ENCODE data around the gene EVI5L. TPM values are rescaled to one million over a fixed set of nuclear protein-coding genes. Genes with fewer than 3 reads are reported as not detected.
A peak's percentile ranks its signal among the peaks of the same experiment; 100 is the strongest.

Gene EVI5L
- polyA plus RNA-seq, 4 donors: 2.9 to 8.4 (median 5.6) TPM

DNA sequence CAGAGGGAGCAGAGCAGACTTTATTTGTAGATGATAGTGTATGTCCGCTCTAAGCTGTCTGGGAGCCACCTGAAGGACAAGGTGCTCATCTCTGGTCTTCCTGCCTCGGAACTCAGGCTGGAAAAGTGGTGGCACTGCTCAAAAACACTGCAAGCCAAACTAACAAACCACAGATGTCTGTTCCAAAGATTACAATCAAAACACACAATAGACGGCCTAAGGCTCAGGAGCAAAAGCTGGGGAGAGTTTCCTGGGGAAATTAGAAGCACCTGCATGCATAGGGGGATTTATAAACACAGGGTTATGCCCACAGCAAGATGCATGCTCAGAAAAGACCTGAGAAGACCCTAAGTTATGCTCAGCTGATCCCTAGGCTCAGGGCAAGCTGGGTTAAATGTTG lies 9.4 kb upstream of the EVI5L start:
- no peaks in the 10 kb centered on the region for H3K36me3 ChIP-seq (ENCODE audit: control insufficient read depth in 3 of 3, insufficient read depth in 2 of 3, low read depth in 1 of 3, low read length in 3 of 3)
- DNase-seq (no peak), FAIRE-seq (no peak)
- peaks cover 0 to 2% (median 0%) of the 10 kb centered on the region in 3 donors for H3K27me3 ChIP-seq (ENCODE audit: control insufficient read depth in 3 of 3, insufficient read depth in 3 of 3, low read length in 3 of 3)
- no peak overlapping the region for H3K4me3 ChIP-seq (ENCODE audit: low read depth in 1 of 3, low read length in 3 of 3)
- WGBS, 3 donors: 38 to 52% (median 46%) methylated on average over 3 of the region's 3 CpGs
- no peak overlapping the region for H3K27ac ChIP-seq (ENCODE audit: low read depth in 1 of 3, low read length in 2 of 3)
- no peaks in the 10 kb centered on the region for H3K4me1 ChIP-seq (ENCODE audit: control insufficient read depth in 3 of 3, insufficient read depth in 2 of 3, low read depth in 1 of 3, low read length in 2 of 3)
- peaks cover 0 to 9% of the 10 kb centered on the region in 2 donors for H3K9me3 ChIP-seq (ENCODE audit: control insufficient read depth in 2 of 2, insufficient read depth in 1 of 2, low read depth in 1 of 2, low read length in 1 of 2)

DNA sequence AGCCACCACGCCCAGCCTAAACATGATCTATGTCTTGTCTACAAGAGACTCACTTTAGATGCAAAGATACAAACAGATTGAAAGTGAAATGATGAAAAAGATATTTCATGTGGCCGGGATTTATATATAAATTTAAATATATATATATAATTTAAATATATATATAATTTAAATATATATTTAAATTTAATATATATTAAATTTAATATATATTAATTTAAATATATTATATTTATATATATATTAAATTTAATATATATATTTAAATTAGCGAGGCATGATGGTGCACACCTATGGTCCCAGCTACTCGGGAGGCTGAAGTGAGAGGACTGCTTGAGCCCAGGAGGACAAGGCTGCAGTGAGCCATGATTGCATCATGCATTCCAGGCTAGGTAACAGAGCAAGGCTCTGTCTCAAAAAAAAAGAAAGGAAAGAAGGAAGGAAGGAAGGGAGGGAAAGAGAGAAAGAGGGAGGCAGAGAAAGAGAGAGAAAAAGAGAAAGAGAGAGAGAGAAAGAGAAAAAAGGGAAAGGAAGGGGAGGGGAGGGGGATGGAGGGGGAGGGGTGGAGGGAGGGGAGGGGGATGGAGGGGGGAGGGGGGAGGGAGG lies 7.0 kb upstream of the EVI5L start:
- peaks cover 0 to 2% (median 2%) of the 10 kb centered on the region in 3 donors for H3K27me3 ChIP-seq (ENCODE audit: control insufficient read depth in 3 of 3, insufficient read depth in 3 of 3, low read length in 3 of 3)

DNA sequence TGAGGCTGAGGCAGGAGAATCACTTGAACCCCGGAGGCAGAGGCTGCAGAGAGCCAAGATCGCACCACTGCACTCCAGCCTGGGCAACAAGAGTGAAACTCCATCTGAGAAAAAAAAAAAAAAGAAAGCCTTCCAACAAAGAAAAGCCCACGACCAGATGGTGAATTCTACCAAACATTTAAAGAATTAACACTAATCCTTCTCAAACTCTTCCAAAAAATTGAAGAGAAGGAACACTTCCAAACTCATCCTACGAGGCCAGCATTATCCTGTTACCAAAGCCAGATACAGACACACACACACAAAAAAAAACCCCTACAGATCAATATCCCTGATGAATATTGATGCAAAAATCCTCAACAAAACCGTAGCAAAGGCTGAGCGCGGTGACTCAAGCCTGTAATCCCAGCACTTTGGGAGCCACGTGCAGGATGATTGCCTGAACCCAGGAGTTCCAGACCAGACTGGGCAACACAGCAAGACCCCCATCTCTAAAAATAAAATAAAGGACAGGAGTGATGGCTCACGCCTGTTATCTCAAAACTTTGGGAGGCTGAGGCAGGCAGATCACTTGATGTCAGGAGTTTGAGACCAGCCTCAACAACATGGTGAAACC lies 6.2 kb upstream of the EVI5L start:
- FAIRE-seq: no peak
- no peak for DNase-seq
- no peak overlapping the region for H3K27ac ChIP-seq (ENCODE audit: low read depth in 1 of 3, low read length in 2 of 3)
- H3K36me3 ChIP-seq (ENCODE audit: control insufficient read depth in 3 of 3, insufficient read depth in 2 of 3, low read depth in 1 of 3, low read length in 3 of 3): no peaks in the 10 kb centered on the region
- peaks cover 0 to 2% (median 2%) of the 10 kb centered on the region in 3 donors for H3K27me3 ChIP-seq (ENCODE audit: control insufficient read depth in 3 of 3, insufficient read depth in 3 of 3, low read length in 3 of 3)
- 43 to 52% (median 50%) methylated on average over 9 of the region's 9 CpGs for WGBS, 3 donors
- no peaks in the 10 kb centered on the region for H3K9me3 ChIP-seq (ENCODE audit: control insufficient read depth in 2 of 2, insufficient read depth in 1 of 2, low read depth in 1 of 2, low read length in 1 of 2)
- H3K4me1 ChIP-seq (ENCODE audit: control insufficient read depth in 3 of 3, insufficient read depth in 2 of 3, low read depth in 1 of 3, low read length in 2 of 3): no peaks in the 10 kb centered on the region
- H3K4me3 ChIP-seq (ENCODE audit: low read depth in 1 of 3, low read length in 3 of 3): no peak overlapping the region

More for the DNA sequence above, 7.0 kb upstream of the EVI5L start:
- no peaks in the 10 kb centered on the region for H3K36me3 ChIP-seq (ENCODE audit: control insufficient read depth in 3 of 3, insufficient read depth in 2 of 3, low read depth in 1 of 3, low read length in 3 of 3)
- 84 to 89% (median 87%) methylated on average over 4 of the region's 4 CpGs for WGBS, 3 donors
- H3K4me3 ChIP-seq (ENCODE audit: low read depth in 1 of 3, low read length in 3 of 3): no peak overlapping the region
- no peak overlapping the region for H3K27ac ChIP-seq (ENCODE audit: low read depth in 1 of 3, low read length in 2 of 3)
- no peak for FAIRE-seq
- no peak for DNase-seq
- H3K4me1 ChIP-seq (ENCODE audit: control insufficient read depth in 3 of 3, insufficient read depth in 2 of 3, low read depth in 1 of 3, low read length in 2 of 3): no peaks in the 10 kb centered on the region
- H3K9me3 ChIP-seq (ENCODE audit: control insufficient read depth in 2 of 2, insufficient read depth in 1 of 2, low read depth in 1 of 2, low read length in 1 of 2): no peaks in the 10 kb centered on the region

DNA sequence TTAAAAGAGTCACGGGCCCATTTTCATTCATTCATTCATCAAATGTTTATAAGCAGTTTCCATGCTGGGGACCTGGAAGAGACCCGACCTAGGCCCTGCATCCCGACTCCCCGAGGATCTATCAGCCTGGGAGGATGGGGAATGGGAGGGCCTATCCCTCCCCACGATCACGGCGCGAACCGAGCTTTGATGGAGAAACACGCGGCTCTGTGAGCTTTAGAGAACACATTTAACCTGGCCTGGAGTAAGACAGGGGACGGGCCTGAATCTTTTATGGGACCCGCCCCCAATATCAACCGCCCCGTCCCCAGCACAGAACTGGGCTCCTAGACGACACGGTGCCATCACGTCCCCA lies 875 bp upstream of the EVI5L start:
- H3K36me3 ChIP-seq (ENCODE audit: control insufficient read depth in 3 of 3, insufficient read depth in 2 of 3, low read depth in 1 of 3, low read length in 3 of 3): peaks cover 0 to 3% (median 0%) of the 10 kb centered on the region in 3 donors
- WGBS, 3 donors: 6 to 10% (median 7%) methylated on average over 18 of the region's 18 CpGs
- peaks cover 0 to 11% (median 7%) of the 10 kb centered on the region in 3 donors for H3K4me1 ChIP-seq (ENCODE audit: control insufficient read depth in 3 of 3, insufficient read depth in 2 of 3, low read depth in 1 of 3, low read length in 2 of 3)
- H3K27ac ChIP-seq (ENCODE audit: low read depth in 1 of 3, low read length in 2 of 3): no peak overlapping the region
- FAIRE-seq (no peak), DNase-seq (no peak)
- H3K4me3 ChIP-seq (ENCODE audit: low read depth in 1 of 3, low read length in 3 of 3): peak overlapping the region in 2 of 3 donors; percentile 24 to 34
- H3K27me3 ChIP-seq (ENCODE audit: control insufficient read depth in 3 of 3, insufficient read depth in 3 of 3, low read length in 3 of 3): peaks cover 0 to 5% (median 0%) of the 10 kb centered on the region in 3 donors
- no peaks in the 10 kb centered on the region for H3K9me3 ChIP-seq (ENCODE audit: control insufficient read depth in 2 of 2, insufficient read depth in 1 of 2, low read depth in 1 of 2, low read length in 1 of 2)

DNA sequence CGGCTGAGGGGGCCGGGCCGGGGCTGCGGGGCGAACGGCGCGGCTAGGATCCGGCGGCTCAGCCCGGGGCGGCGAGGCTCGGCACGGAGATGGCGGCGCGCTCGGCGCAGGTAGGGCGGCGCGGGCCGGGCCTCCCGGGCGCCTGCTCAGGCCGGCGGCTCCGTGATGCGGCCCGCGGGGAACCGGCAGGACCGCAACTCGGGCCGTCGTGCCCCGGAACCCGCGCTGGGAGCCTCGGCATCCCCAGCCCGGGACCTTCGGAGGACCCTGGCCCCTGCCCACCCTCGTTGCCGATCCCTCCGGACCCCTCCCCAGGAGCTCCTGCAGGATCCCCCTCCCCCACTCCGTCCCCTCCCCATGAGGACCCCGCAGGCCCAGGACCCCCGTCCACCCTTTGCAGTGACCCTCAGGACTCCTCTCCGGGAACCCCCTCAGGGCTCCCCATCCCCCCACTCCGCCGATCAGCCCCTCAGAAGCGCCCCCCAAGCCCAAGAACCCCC lies 304 bp downstream of the EVI5L start:
- FAIRE-seq (no peak), DNase-seq (no peak)
- peak overlapping the region; percentile 49 to 86 (median 67) for H3K4me3 ChIP-seq (ENCODE audit: low read depth in 1 of 3, low read length in 3 of 3)

DNA sequence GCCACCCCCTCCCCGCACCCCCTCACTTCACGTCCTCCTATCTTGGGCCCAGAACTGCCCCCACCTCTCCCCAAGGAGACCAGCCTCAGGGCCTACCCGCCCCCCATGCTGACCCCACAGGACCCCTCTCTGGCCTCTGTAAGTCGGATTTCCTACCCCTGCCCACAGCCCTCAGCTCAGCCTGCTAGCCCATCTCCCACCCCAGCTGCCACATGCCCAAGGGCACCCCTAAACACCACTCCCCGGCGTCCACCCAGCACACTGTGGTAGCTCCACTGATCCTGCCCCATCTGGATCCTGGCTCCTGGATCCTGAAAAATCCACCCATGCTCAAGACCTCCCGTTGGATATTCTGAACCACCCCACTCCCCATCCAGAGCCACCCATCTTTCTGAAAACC lies 805 bp downstream of the EVI5L start:
- Histone ChIP-seq H3K27me3 (ENCODE audit: control insufficient read depth in 3 of 3, insufficient read depth in 3 of 3, low read length in 3 of 3) (peaks cover 0 to 5% (median 0%) of the 10 kb centered on the region in 3 donors), H3K4me1 (ENCODE audit: control insufficient read depth in 3 of 3, insufficient read depth in 2 of 3, low read depth in 1 of 3, low read length in 2 of 3) (peaks cover 0 to 11% (median 7%) of the 10 kb centered on the region in 3 donors), H3K27ac (ENCODE audit: low read depth in 1 of 3, low read length in 2 of 3) (no peak overlapping the region), H3K9me3 (ENCODE audit: control insufficient read depth in 2 of 2, insufficient read depth in 1 of 2, low read depth in 1 of 2, low read length in 1 of 2) (peaks cover 0 to 2% of the 10 kb centered on the region in 2 donors), H3K4me3 (ENCODE audit: low read depth in 1 of 3, low read length in 3 of 3) (peak overlapping the region in 2 of 3 donors; percentile 49 to 67), H3K36me3 (ENCODE audit: control insufficient read depth in 3 of 3, insufficient read depth in 2 of 3, low read depth in 1 of 3, low read length in 3 of 3) (peaks cover 0 to 3% (median 0%) of the 10 kb centered on the region in 3 donors)
- no peak for FAIRE-seq
- 18 to 39% (median 36%) methylated on average over 5 to 7 of the region's 7 CpGs for WGBS, 3 donors
- DNase-seq: no peak

More for the DNA sequence above, 304 bp downstream of the EVI5L start:
- peaks cover 0 to 11% (median 7%) of the 10 kb centered on the region in 3 donors for H3K4me1 ChIP-seq (ENCODE audit: control insufficient read depth in 3 of 3, insufficient read depth in 2 of 3, low read depth in 1 of 3, low read length in 2 of 3)
- no peak overlapping the region for H3K27ac ChIP-seq (ENCODE audit: low read depth in 1 of 3, low read length in 2 of 3)
- peaks cover 0 to 3% (median 0%) of the 10 kb centered on the region in 3 donors for H3K36me3 ChIP-seq (ENCODE audit: control insufficient read depth in 3 of 3, insufficient read depth in 2 of 3, low read depth in 1 of 3, low read length in 3 of 3)
- 2 to 23% (median 8%) methylated on average over 3 to 53 of the region's 53 CpGs for WGBS, 3 donors
- H3K9me3 ChIP-seq (ENCODE audit: control insufficient read depth in 2 of 2, insufficient read depth in 1 of 2, low read depth in 1 of 2, low read length in 1 of 2): no peaks in the 10 kb centered on the region
- peaks cover 0 to 5% (median 0%) of the 10 kb centered on the region in 3 donors for H3K27me3 ChIP-seq (ENCODE audit: control insufficient read depth in 3 of 3, insufficient read depth in 3 of 3, low read length in 3 of 3)

DNA sequence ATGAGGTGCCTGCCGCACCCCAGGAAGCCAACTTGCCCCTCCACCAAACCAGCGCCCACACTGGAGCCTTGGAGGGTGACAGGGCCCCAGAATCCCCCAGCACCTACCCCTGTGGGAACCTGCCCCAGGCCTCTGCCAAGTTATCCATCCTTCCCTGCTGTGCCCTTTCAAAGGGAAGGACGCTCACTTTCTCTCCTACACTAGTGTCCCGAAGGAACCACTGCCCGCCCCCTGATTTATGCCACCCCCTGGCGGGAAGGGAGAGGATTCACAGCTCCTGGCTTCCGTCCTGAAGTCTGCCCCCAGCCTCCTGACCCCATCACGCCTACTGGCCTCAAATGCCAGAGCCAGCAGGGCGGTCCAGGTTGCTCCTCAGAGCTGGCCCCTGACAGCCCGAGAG lies 1.4 kb downstream of the EVI5L start:
- no peak for FAIRE-seq
- peaks cover 0 to 3% (median 0%) of the 10 kb centered on the region in 3 donors for H3K36me3 ChIP-seq (ENCODE audit: control insufficient read depth in 3 of 3, insufficient read depth in 2 of 3, low read depth in 1 of 3, low read length in 3 of 3)
- peaks cover 0 to 11% (median 7%) of the 10 kb centered on the region in 3 donors for H3K4me1 ChIP-seq (ENCODE audit: control insufficient read depth in 3 of 3, insufficient read depth in 2 of 3, low read depth in 1 of 3, low read length in 2 of 3)
- H3K9me3 ChIP-seq (ENCODE audit: control insufficient read depth in 2 of 2, insufficient read depth in 1 of 2, low read depth in 1 of 2, low read length in 1 of 2): peaks cover 0 to 2% of the 10 kb centered on the region in 2 donors
- H3K27ac ChIP-seq (ENCODE audit: low read depth in 1 of 3, low read length in 2 of 3): no peak overlapping the region
- DNase-seq: peak in 1 of 2 donors; percentile 26
- H3K4me3 ChIP-seq (ENCODE audit: low read depth in 1 of 3, low read length in 3 of 3): no peak overlapping the region
- 61 to 70% (median 63%) methylated on average over 9 to 10 of the region's 10 CpGs for WGBS, 3 donors
- H3K27me3 ChIP-seq (ENCODE audit: control insufficient read depth in 3 of 3, insufficient read depth in 3 of 3, low read length in 3 of 3): peaks cover 0 to 5% (median 0%) of the 10 kb centered on the region in 3 donors

DNA sequence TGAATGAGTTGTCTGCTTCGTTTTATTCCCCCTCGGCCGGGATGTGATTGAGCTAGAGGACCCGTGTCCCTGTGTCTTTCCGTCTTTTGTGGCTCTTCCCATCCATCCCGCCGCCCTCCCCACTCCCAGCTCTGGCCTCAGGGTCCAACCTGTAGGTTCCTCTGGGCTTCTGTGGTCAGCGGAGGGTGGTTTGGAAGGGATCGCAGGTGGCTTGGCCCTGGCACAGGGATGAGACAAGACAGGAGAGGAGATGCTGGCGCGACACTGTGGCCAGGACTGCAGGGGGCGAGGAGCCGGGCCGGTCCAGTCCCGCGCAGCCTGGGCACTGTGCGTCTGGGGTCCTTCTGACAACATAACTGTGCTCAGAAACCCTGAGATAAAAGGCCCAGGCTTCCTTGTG lies 2.0 kb downstream of the EVI5L start:
- Histone ChIP-seq H3K4me1 (ENCODE audit: control insufficient read depth in 3 of 3, insufficient read depth in 2 of 3, low read depth in 1 of 3, low read length in 2 of 3) (peaks cover 0 to 11% (median 7%) of the 10 kb centered on the region in 3 donors), H3K4me3 (ENCODE audit: low read depth in 1 of 3, low read length in 3 of 3) (no peak overlapping the region), H3K36me3 (ENCODE audit: control insufficient read depth in 3 of 3, insufficient read depth in 2 of 3, low read depth in 1 of 3, low read length in 3 of 3) (peaks cover 0 to 3% (median 0%) of the 10 kb centered on the region in 3 donors), H3K9me3 (ENCODE audit: control insufficient read depth in 2 of 2, insufficient read depth in 1 of 2, low read depth in 1 of 2, low read length in 1 of 2) (peaks cover 0 to 2% of the 10 kb centered on the region in 2 donors), H3K27me3 (ENCODE audit: control insufficient read depth in 3 of 3, insufficient read depth in 3 of 3, low read length in 3 of 3) (peaks cover 0 to 5% (median 0%) of the 10 kb centered on the region in 3 donors), H3K27ac (ENCODE audit: low read depth in 1 of 3, low read length in 2 of 3) (no peak overlapping the region)
- no peak for DNase-seq
- FAIRE-seq: no peak
- WGBS, 3 donors: 89 to 94% (median 92%) methylated on average over 17 of the region's 17 CpGs
